RKO (cell line): ENCODE results near the gene UBB.

Source experiments
- DNase-seq: peaks from one replicate; pipeline ENCODE4 v3.0.0-alpha.2; 2016; ENCODE audit warnings: low spot score

Gene UBB

DNA sequence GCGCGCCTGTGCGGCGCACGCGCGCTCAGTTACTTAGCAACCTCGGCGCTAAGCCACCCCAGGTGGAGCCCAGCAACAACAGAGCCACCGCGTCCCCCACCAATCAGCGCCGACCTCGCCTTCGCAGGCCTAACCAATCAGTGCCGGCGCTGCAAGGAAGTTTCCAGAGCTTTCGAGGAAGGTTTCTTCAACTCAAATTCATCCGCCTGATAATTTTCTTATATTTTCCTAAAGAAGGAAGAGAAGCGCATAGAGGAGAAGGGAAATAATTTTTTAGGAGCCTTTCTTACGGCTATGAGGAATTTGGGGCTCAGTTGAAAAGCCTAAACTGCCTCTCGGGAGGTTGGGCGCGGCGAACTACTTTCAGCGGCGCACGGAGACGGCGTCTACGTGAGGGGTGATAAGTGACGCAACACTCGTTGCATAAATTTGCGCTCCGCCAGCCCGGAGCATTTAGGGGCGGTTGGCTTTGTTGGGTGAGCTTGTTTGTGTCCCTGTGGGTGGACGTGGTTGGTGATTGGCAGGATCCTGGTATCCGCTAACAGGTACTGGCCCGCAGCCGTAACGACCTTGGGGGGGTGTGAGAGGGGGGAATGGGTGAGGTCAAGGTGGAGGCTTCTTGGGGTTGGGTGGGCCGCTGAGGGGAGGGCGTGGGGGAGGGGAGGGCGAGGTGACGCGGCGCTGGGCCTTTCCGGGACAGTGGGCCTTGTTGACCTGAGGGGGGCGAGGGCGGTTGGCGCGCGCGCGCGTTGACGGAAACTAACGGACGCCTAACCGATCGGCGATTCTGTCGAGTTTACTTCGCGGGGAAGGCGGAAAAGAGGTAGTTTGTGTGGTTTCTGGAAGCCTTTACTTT lies at the start of gene UBB:
Gene UBB, plus strand, starts transcription at position 452 of the 856 bp plus-strand sequence. CDS start 817 bp downstream, outside the sequence.
- peak; percentile 98 for DNase-seq

DNA sequence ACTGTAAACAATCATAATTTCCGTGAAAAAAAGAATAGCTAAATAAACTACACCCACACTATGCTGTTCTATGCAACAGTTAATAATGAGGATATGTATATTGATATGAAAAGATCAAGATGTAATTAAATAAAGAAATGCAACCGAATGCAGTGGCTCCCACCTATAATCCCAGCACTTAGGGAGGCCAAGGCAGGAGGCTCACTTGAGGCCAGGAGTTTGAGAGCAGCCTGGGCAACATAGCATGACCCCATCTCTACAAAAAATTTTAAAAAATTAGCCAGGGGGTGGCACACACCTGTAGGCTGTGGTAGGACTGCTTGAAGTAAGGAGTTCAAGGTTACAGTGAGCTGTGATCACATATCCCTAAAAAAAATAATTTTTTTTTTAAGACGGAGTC lies 42.5 kb upstream of the UBB start:
- no peak for DNase-seq

- DNase-seq = no peak
These were observed 41.5 kb upstream of the UBB start for GRCh38 chr17:16339402-16339801.

DNA sequence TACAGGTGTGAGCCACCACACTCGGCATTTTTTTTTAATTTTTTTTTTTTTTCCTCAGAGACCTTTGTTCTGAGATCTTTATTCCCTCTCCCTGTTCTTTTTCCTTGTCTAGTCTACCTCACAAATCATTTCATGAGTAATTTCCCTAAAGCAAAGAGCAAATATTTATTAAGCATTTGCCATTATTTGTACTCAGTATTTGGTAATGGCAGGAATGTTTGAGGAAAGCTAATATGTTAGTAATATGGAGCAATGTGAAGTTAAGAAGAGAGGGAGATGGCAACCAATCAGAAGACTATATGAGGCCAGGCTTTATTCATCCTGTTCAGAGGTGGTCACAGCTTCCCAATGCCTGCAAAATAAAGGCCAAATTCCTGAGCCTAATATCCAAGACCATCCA lies 40.9 kb upstream of the UBB start:
- DNase-seq = no peak

DNA sequence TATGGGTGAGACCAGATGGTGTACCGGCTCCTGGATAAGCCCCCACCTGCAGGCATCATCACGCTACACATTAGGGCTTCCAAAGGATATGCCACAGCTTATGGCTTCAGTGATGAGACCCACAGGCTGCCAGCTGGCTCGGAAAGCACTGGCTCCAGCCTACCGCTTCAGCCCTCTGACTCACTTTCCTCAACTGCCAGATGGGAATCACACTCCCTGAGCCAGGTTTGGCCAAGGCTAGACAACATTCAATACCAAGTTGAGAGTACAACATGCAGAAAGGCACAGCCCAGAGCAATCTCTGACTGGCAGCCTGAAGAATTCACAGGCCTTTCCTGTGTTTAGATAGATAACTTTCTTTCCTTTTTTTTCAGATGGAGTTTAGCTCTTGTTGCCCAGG lies 37.9 kb upstream of the UBB start:
- no peak for DNase-seq

DNA sequence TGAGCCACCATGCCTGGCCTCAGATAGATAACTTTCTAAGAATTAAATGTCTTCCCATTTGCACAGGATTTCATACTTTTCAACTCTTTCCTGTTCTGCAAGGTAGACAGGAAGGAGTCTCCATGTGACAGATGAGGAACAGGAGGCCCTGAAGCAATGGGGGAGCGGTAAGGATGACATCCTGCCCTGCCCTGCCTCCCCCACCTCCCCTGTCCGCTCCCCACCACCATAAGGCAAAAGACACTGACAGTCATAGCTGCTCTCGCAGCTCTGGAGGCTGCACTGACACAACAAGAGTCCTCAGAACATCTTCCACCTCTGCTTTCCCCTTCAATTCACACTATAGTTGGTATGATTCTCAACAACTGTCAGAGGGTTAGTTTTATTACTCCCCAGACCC lies 37.3 kb upstream of the UBB start:
- DNase-seq = no peak

- DNase-seq = no peak
These were observed 35.3 kb upstream of the UBB start for GRCh38 chr17:16345565-16345964.

GRCh38 chr17:16346721-16347271 lies 34.1 kb upstream of the UBB start:
- DNase-seq = no peak

DNA sequence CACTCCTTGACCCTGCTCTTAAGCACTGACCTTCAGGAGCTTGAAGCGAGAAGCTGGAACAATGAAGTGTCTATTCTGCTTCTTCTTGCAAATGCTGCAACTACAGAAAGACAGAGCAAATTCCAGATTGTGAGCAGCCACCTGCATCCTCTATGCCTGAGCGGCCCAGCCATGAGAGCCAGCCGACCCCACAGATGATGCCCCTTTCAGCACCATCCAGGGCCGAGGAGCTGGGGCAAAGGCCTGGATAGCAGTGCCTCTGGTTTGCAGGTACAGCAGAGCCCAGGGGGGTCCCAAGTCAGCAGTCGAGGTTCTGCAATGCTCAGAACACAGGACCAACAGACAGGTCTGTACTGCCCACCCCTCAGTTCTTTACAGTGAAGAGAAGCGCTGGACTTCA lies 32.3 kb upstream of the UBB start:
- DNase-seq = no peak

GRCh38 chr17:16349431-16349830 lies 31.5 kb upstream of the UBB start:
- DNase-seq = no peak

DNA sequence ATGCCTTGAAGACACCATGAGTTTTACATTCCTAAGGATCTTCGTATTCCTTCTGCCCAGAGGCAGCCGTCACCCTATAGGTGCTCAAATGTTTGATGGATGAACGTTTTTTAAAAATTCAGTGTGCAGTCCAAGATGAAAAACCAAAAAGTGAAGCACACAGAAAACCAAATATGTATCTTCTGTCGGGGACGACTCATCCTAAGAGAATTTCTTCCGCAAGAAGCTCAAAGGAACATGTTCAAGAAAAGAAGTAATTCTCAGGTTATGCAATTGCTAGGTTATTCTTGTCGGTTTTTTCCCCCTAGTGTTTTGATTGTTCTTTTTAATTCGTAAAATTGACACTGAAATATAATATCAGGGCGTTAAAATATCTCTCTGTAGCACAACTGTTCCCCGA lies 29.1 kb upstream of the UBB start:
- DNase-seq = peak; percentile 60

- DNase-seq = peak; percentile 70
These were observed 28.6 kb upstream of the UBB start for GRCh38 chr17:16352303-16352666.

DNA sequence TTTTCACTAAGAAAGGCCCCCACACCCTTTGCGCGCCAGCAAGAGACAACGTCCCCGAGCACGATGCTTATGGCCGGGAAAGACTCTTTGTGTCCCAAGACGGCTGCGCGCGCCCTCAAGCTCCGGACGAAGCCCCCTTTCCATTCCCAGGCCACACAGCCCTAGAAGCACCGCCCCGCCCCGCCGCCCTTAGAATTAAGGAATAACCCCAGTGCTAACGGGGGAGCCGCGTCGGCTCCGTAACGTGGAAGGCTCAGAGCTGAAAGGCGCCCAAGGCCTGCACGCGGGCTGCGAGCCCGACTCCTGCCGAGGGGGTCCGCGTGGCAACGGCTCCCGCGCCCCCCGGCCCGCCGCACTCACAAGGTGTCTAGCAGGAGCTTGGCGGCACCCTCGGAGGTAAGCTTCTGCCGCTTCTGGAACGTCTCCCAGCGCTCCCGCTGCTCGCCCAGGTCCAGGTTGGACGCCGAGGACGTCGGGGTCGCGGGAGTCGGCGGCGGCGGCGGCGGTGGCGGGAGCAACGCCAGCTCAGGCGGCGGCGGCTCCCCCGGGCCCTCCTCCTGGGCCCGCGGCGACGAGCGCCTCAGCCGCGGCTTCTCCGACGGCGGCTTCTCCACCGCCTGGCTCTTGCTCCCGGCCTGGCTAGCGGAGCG lies 28.1 kb upstream of the UBB start:
- peak; percentile 47 for DNase-seq

GRCh38 chr17:16353317-16354174 lies 27.3 kb upstream of the UBB start, which contains the start of gene CENPV:
Gene CENPV (minus strand): TSS chr17:16353469. CDS start chr17:16353436, 33 bp downstream.
- DNase-seq = peak; percentile 67

- DNase-seq = no peak
These were observed 26.3 kb upstream of the UBB start for GRCh38 chr17:16354585-16354984.

GRCh38 chr17:16358394-16358793 lies 22.5 kb upstream of the UBB start:
- no peak for DNase-seq

DNA sequence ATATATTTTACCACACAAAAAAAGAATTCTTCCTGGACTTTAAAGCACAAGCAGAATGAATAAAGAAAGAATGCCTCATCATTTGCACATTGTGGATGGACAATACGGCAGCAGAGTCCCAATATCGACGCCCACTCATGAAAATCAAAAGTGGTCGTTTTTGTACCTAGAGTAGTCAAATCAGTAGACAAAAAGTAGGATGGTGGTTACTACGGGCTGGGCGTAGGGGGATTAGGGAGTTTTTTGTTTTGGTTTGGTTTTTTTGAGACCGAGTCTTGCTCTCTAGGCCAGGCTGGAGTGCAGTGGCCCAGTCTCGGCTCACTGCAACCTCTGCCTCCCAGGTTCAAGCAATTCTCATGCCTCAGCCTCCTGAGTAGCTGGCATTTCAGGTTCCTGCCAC lies 19.0 kb upstream of the UBB start:
- no peak for DNase-seq

- peak; percentile 77 for DNase-seq
These were observed 16.9 kb upstream of the UBB start for GRCh38 chr17:16363749-16364536.

DNA sequence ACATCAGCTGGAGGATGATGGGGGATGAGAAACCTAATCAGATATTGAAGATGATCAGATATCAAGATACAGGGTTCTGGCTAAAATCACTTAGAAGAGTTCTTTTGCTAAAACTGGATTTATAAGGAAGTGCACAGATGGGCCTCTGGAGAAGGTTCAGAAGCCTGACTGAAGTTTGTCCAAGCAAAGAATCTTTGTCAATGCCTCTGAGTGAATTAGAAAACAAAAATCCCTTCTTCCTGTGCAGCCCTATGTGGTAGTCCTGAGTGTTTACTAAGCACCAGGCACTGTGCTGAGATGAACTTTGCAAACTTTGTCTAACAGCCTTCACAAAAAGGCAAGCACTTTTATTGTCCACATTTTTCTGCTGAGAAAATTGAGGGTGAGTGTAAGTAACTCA lies 16.3 kb upstream of the UBB start:
- no peak for DNase-seq

DNA sequence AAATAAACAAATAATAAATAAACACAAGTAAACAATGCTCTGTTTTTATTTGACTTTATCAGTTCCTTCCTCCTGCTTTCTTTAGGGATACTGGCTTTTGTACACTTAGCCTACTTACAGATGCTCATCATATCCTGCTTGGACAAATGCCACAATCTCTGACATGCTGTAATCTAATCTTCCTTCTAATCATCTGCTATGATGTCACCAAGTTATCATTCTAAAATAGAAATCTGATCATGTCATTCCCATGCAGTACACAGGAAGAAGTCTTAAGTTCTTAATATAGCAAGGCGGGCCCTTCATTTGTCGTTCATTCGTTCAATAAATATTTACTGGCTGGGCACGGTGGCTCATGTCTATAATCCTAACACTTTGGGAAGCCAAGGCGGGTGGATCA lies 9.1 kb upstream of the UBB start:
- DNase-seq = peak; percentile 77

DNA sequence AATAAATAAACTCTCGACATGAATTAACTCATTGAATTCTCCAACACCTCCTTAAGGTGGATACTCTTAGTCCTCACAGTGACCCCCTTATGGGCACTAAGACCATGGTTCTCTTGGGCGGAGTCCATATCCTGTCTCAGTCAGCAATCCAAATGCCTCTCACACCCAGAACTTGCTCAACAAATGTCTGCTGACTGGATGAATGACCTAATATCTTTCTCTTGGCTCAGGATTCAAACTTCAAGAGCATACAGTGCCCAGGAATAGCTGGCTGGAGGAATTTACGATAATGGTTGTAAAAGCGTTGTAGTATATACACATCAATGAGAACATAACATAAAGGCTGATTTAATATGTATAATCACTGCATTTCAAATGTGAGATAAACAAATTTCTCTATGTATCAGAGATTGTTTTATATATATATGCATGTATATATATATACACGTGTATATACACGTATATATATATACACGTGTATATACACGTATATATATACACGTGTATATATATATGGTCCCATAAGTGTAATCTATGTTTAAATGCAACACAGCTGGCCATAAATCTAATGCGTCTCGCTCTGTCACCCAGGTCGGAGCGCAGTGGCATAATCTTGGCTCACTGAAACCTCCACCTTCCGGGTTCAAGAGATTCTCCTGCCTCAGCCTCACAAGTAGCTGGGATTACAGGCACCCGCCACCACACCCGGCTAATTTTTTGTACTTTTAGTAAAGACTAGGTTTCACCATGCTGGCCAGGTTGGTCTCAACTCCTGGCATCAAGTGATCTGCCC lies 6.5 kb upstream of the UBB start:
- DNase-seq = no peak
